ENCODE measurements around the gene NLRC5.
"Not testable (repeated sequence)": the region's sequence is repeated elsewhere in the genome, so short reads cannot be mapped to it uniquely, and the experiment has no call there.

The NLRC5 gene

DNA sequence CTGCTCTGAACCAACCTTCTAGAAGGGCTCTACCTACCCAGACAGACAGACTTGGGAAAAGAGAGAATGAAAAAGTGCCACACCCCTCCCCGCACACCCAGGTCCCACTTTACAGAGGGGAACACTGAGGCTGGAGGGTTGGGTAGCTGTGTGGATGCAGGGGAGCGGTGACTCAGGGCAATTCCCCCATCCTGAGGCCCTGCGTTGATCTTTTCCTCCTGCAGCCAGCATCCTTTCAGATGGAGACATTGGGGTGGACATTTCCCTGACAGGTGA lies 17.7 kb upstream of the NLRC5 start:
- H3K36me3 Mint-ChIP-seq (ENCODE audit: low read depth): no peaks in the 10 kb centered on the region
- no peak overlapping the region for H3K27ac Mint-ChIP-seq
- TF ChIP-seq, protein P1, sequence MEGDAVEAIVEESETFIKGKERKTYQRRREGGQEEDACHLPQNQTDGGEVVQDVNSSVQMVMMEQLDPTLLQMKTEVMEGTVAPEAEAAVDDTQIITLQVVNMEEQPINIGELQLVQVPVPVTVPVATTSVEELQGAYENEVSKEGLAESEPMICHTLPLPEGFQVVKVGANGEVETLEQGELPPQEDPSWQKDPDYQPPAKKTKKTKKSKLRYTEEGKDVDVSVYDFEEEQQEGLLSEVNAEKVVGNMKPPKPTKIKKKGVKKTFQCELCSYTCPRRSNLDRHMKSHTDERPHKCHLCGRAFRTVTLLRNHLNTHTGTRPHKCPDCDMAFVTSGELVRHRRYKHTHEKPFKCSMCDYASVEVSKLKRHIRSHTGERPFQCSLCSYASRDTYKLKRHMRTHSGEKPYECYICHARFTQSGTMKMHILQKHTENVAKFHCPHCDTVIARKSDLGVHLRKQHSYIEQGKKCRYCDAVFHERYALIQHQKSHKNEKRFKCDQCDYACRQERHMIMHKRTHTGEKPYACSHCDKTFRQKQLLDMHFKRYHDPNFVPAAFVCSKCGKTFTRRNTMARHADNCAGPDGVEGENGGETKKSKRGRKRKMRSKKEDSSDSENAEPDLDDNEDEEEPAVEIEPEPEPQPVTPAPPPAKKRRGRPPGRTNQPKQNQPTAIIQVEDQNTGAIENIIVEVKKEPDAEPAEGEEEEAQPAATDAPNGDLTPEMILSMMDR (IDR thresholded peaks at IDR 0.05; ENCODE audit: unreplicated experiment in 3 of 3): no peak
- H3K9me3 Mint-ChIP-seq: no peaks in the 10 kb centered on the region
- no peak overlapping the region for H3K4me3 Mint-ChIP-seq
- H3K27me3 Mint-ChIP-seq (ENCODE audit: low read depth): peaks cover 5% of the 10 kb centered on the region
- no peaks in the 10 kb centered on the region for H3K4me1 Mint-ChIP-seq

DNA sequence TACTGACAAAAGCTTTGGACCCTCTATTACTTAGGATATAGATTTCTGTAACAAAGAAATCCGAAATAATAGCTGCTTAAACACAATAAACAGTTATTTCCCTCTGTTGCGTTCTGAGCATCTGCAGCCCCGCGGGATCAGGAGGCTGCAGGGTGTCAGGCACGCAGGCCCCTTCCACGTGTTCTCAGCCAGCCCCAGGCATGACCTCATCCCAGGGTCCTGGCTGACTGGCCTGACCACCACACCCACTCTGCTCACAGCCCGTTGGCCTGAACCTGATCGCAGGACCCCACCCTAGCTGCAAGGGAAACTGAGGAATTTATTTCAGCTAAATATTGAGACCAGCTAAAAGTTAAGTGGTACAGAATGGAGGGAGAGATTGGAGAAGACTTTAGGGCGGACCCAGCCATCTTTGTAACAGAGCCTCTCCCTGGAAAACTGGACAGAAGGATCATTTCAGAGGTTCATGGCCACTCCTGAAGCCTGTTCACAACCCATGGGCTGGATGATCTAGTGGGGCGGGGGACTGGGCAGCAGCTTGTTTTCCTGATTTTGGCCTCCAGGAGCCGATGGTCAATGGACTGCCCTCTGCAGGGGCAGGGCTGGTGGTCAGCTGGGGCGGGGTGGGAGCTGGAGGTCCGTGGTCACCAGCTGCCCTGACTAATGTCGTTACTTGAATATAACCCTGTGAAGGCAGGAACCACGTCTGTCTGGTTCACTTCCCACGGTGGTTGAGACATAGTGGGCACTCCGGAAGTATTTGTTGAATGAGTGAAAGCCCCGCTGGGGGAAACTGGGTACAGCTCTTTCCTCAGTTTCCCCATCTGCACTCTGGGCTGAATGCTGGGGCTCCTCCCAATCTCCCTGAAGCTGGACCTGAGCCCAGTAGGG lies 16.7 kb upstream of the NLRC5 start:
- Mint-ChIP-seq H3K27me3 (ENCODE audit: low read depth) (peaks cover 5% of the 10 kb centered on the region), H3K36me3 (ENCODE audit: low read depth) (no peaks in the 10 kb centered on the region), H3K4me1 (no peaks in the 10 kb centered on the region)

DNA sequence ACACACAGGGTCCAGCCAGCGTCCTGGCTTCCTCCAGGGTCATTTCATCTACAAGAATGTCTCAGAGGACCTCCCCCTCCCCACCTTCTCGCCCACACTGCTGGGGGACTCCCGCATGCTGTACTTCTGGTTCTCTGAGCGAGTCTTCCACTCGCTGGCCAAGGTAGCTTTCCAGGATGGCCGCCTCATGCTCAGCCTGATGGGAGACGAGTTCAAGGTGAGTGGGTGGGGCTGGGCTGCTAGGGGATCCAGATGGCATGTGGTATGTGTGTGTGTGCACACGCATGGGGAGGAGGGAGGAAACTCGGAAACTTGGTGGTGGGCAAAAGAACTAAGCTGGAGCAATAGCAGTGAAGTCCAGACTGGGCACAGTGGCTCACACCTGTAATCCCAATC lies 16.1 kb upstream of the NLRC5 start:
- no peaks in the 10 kb centered on the region for H3K36me3 Mint-ChIP-seq (ENCODE audit: low read depth)
- H3K27ac Mint-ChIP-seq: no peak overlapping the region
- no peaks in the 10 kb centered on the region for H3K4me1 Mint-ChIP-seq
- no peak overlapping the region for H3K4me3 Mint-ChIP-seq
- H3K27me3 Mint-ChIP-seq (ENCODE audit: low read depth): peaks cover 5% of the 10 kb centered on the region
- H3K9me3 Mint-ChIP-seq: no peaks in the 10 kb centered on the region
- TF ChIP-seq, protein P1 (IDR thresholded peaks at IDR 0.05; ENCODE audit: unreplicated experiment in 3 of 3): no peak

More for the DNA sequence above, 16.7 kb upstream of the NLRC5 start:
- H3K9me3 Mint-ChIP-seq: no peaks in the 10 kb centered on the region
- TF ChIP-seq, protein P1 (IDR thresholded peaks at IDR 0.05; ENCODE audit: unreplicated experiment in 3 of 3): no peak
- no peak overlapping the region for H3K27ac Mint-ChIP-seq
- no peak overlapping the region for H3K4me3 Mint-ChIP-seq

DNA sequence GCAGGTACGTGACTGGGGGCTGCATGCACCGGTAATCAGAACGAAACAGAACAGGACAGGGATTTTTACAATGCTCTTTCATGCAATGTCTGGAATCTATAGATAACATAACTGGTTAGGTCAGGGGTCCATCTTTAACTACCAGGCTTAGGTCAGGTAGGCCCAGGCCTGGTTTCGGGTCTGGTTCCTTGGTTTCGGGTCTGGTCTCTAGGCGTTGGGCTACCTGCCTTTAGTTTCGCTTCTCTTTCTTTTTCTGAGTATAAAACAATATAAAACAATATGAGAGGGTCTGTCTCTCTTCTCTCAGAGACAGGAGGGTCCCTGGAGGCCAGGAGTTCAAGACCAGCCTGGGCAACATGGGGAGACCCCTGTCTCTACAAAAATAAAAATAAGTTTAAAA lies 15.5 kb upstream of the NLRC5 start:
- not testable (repeated sequence) for H3K27me3 Mint-ChIP-seq (ENCODE audit: low read depth); H3K27ac Mint-ChIP-seq; H3K4me1 Mint-ChIP-seq; H3K4me3 Mint-ChIP-seq; H3K9me3 Mint-ChIP-seq; H3K36me3 Mint-ChIP-seq (ENCODE audit: low read depth)

DNA sequence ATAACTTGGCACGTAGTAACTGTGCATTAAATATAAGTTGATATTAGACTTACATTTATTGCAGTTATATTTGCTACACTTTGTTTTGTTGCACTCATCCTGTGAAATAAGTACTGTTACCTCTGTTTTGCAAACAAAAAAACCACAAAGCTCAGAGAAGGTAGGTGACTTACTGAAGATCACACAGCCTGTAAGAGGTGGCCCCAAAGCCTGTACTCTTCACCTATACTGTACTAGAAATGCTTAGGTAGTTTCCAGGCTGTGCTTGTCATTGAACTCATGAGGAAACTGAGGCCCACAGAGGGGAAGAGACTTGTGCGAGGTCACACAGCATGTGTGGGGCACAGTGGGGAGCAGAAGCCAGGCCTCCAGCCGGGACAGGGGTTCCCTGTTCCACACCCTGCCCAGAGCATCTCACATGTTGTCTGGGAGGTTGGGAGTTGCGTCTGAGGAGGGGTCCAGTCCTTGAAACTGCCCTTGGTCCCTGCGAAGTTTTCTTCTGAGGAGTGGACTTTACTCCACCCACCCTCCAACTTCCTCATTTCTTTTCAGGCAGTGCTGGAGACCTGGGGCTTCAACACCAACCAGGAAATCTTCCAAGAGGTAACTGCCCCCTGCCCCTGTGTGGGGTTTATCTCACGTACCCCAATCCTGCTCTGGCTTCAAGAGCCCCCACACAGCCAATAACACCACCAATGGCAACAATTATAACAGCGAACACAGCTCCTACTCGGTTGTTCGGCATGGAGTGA lies 14.6 kb upstream of the NLRC5 start:
- no peaks in the 10 kb centered on the region for H3K36me3 Mint-ChIP-seq (ENCODE audit: low read depth)
- H3K4me3 Mint-ChIP-seq: no peak overlapping the region
- no peaks in the 10 kb centered on the region for H3K4me1 Mint-ChIP-seq
- H3K27me3 Mint-ChIP-seq (ENCODE audit: low read depth): peaks cover 5% of the 10 kb centered on the region
- TF ChIP-seq, protein P1 (IDR thresholded peaks at IDR 0.05; ENCODE audit: unreplicated experiment in 3 of 3): no peak
- no peaks in the 10 kb centered on the region for H3K9me3 Mint-ChIP-seq
- H3K27ac Mint-ChIP-seq: no peak overlapping the region

DNA sequence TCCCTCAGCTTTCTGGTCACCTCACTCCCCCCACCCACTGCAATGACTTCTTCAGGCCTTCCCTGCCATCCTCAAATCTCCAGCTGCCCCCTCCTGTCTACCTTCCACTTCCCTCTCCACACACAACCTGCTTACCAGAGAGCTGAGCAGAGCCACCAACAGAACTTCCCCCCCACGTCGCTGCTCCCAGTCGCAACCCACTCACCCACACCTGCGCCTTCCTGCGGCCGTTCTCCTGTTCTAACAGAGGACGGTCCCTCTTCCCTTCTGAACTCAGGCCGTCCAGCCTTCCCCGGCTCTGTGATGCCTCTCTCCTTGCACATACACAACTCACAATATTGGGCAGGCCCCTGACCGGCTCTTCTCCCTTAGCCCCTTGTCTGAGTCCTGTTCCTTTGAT lies 13.6 kb upstream of the NLRC5 start:
- TF ChIP-seq, protein P1 (IDR thresholded peaks at IDR 0.05; ENCODE audit: unreplicated experiment in 3 of 3): no peak
- no peak overlapping the region for H3K27ac Mint-ChIP-seq
- peaks cover 5% of the 10 kb centered on the region for H3K27me3 Mint-ChIP-seq (ENCODE audit: low read depth)
- H3K4me3 Mint-ChIP-seq: no peak overlapping the region
- no peaks in the 10 kb centered on the region for H3K36me3 Mint-ChIP-seq (ENCODE audit: low read depth)
- no peaks in the 10 kb centered on the region for H3K4me1 Mint-ChIP-seq
- H3K9me3 Mint-ChIP-seq: no peaks in the 10 kb centered on the region
